ENCODE data around the gene SPTLC3.

GRCh38 chr20:13212750-13213149 lies 204.0 kb downstream of the SPTLC3 start:
- TF ChIP-seq PPARA (CRISPR knock-in tag; IDR thresholded peaks at IDR 0.05; ENCODE audit: borderline replicate concordance): no peak
- no peak for TF ChIP-seq CSDC2 (CRISPR knock-in tag; IDR thresholded peaks at IDR 0.05)

Data from SK-N-SH treated with all-trans-retinoic acid at 6 μM for 48 hours (cell line).